A549 (cell line): Measurements from ENCODE around the gene FAM171A1.

Experiments used
- CTCF ChIP-seq: fragments of >200 bp; sonication (Bioruptor Twin); formaldehyde crosslinking; IDR thresholded peaks from 3 replicates; pipeline ENCODE4 v1.5.1; 2016
- HMGXB4 ChIP-seq: fragments of 250-450 bp; sonication (Bioruptor Pico); IDR thresholded peaks from 2 replicates; pipeline ENCODE4 v1.5.0; 2021; ENCODE audit warnings: mild to moderate bottlenecking, moderate library complexity, borderline replicate concordance
- POLR2A ChIP-seq: IDR thresholded peaks from 2 replicates; pipeline ENCODE4 v1.6.1; 2012; ENCODE audit warnings: mild to moderate bottlenecking, low read length
- RAD21 ChIP-seq, 2 experiments: fragments of >200 bp in 1 of 2; sonication (Bioruptor Twin) in 1 of 2; formaldehyde crosslinking in 1 of 2; IDR thresholded peaks in 1 of 2; conservative IDR thresholded peaks in 1 of 2; 2 replicates in 1 of 2; 3 replicates in 1 of 2; pipeline ENCODE4 v1.6.1; 2012 to 2018; ENCODE audit warnings: inconsistent platforms in 1 of 2

- TF ChIP-seq CTCF = peak; percentile 93
- peak; percentile 15 to 43; a peak in 2 of 5 replicates for TF ChIP-seq RAD21 (conservative IDR thresholded peaks at IDR 0.05 in 1 of 2, IDR thresholded peaks at IDR 0.05 in 1 of 2)
- no peak for TF ChIP-seq HMGXB4 (CRISPR knock-in tag)
- peak; percentile 30; the same call in 1 of the 2 replicates for TF ChIP-seq POLR2A
These were observed at the start of gene FAM171A1 for GRCh38 chr10:15370856-15371701.
